HG02981 (cell line): ENCODE data around the gene GCSH.

ENCODE experiments used
- ATAC-seq: cut with Tn5 transposase; IDR thresholded peaks from one replicate; pipeline ENCODE4 v1.9.1; 2021; ENCODE audit warnings: mild to moderate bottlenecking, moderate library complexity; ENCODE audit not compliant: unreplicated experiment

Gene GCSH

DNA sequence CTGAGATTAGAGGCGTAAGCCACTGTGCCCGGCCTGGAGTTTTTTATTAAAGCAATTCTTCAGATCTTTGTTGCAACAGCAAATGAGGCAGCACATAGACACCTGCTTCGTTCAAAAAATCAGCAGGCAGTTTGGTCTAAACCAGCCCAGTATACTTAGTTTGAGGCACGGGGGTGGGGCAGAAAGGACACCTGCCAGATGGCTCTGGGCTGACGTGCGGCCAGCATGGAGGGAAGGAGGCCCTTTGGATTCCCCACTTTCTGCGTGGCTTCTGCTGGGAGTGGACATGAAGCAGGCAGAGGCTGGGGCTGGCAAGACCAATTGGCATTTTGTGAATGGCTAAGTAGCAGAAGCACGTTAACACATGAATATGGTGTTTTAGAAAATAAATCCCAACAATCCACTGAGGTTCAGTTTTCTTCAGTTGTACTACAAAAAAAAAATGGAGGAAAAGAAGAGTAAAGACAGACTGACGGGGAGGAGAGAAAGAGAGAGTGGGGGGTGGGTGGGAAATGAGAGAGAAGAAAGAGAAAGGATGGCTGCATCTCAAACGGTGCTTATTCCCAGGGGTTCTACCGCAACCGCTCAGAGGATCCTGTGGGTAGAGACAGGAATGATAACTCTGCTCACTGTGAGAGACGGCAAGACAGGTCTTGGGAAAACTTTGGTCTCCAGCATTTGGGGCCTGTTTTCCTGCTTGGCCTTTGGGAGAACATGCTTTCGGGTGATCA is 35.5 kb downstream of the GCSH start:
- no peak for ATAC-seq

DNA sequence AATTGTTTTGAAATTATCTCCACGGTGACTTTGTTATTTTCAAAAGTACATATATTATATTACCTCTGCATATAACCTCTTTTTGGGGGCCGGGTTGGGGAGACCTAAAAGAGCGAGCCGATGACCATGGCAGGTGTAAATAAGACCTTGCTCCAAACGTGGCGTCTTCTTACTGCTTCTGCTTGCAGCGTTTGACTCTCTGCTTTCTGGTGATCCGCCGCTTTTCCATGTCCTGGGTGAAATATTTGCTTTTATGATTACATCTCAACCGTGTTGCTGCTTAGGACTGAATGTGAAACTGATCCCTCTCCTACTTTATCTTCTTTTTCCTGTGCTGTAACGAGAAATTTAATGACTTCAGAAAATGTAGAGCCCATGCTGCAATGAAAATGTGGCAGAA is 42.4 kb downstream of the GCSH start:
- no peak for ATAC-seq

DNA sequence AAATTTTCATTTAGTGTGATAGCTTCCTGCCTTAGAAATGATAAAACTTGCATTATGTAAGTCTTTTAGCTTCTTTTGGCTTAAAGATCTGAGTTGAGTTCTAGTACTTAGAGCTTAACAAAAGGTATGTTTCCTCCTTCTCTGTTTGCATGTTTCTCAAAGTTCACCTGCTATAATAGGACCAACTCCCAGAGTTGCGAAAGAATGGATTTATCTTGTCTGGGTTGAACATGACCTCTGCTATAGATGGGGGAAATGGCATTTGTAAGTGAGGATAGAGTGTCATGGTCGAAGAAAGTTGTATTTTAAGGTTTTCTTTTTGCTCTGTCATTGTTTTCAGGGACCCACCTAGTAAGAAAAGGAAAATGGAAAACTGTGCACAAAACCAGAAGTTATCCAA is 53.4 kb downstream of the GCSH start:
- ATAC-seq: no peak

DNA sequence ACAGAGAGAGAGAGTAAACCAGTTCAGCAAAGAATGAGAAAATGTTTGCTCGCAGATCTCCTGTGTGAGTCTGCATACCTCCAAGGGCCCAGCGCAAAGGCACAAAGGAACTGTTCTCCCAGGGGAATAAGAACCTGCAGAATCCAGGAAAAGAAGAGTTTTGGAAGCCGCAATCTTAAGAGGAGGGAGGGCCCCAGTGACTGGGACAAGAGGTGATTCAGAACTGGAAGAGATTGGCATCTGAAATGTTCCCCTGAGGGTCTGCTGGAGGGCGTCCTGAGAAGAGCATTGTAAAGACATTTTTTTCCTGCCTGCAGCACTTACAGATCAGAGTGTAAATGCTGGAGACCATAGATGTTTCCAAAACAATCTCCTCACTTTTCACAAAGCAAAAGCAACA is 54.5 kb downstream of the GCSH start:
- no peak for ATAC-seq

DNA sequence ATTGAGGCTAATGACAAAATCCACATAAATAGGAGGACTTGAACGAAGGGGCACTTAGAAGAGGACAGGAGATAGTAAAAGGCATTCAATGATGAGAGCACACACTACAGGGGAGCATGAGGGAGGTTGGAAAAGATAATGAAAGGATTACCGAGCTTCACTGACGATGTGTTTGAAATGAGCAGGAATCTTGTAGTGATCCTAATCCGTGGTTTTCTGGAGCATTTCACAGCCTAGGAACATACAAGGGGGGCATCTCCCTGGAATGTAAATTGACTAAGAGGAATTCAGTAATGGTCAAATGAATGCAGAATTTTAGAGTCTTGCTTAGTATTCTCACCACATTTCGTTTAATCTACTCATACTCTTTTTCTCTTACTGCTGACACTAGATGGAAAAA is 55.4 kb downstream of the GCSH start:
- no peak for ATAC-seq

DNA sequence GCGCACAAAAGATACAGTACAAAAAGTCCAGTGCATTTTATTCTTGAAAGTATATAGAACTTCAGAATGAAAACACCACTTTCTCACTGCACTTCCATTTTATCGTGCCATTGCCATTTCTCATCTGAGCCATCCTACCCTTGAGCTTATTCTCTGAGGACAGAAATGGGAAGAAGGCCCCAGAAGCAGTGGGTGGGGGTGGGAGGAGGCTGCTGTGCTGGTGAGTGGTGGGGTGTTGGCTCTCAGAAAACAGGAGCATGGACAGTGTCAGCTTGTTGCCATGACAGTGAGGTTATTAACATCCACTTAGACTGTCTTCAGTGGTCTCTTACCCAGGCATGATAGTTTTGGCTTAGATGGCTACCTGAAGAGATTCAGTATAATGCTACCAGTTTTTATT is 56.1 kb downstream of the GCSH start:
- no peak for ATAC-seq

DNA sequence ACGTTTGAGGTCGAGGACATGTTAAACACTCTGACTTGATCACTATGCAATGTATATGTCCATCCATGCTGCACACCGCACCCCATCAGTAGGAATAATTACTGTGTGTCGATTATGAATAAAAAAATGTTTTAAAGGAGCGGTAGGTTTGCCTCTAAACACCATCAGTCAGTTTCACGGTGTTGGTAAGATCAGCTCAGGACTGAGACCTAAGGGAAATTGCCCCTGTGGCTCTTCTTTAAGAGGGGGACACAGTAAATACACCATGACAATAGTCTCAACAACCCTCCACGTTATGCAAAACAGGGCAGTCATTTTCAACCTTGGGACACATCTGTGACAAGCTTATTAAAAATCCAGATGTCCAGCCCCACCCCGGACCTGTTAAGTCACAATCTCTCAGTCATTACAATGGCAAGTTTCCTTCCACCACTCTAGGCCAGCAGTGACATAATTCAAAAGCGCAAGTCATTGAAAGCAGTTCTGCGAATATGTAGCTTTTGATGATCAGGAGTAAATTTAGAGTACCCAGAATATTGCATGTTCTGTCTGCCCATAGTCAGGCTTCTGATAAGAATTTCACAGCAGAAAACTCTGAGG is 59.3 kb downstream of the GCSH start:
- no peak for ATAC-seq

DNA sequence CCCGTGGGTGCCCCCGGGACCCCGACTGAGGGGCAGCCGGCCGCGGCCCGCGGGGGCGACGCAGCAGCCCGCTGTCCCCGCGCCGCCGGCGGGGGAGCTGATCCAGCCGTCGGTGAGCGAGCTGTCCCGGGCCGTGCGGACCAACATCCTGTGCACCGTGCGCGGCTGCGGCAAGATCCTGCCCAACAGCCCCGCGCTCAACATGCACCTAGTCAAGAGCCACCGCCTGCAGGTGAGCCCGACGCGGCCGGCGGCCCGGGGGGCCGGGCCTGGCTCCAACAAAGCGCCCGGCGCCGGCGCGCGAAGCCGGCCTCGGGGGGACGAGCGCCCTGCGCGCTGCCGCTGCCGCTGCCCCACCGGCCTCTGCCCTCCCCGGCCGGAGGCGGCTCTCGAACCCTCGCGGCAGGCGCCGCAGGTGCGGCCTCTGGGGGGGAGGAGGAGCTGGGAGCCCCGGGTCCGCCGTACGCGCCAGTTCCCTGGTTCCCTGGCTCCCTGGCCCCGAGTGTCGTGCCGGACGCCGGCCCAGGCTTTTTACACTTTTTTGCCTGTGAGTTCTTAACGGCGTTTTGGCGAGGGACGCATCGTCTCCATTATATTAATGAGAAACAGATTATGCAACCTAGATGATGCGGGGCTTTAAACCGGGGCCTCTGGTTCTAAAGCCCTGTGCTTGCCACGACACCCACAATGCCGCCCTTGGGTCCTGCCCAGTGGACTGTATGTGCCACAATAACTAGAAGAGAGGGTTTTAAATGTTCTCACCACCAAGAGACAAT is 60.0 kb downstream of the GCSH start:
- ATAC-seq: peak; percentile 53

DNA sequence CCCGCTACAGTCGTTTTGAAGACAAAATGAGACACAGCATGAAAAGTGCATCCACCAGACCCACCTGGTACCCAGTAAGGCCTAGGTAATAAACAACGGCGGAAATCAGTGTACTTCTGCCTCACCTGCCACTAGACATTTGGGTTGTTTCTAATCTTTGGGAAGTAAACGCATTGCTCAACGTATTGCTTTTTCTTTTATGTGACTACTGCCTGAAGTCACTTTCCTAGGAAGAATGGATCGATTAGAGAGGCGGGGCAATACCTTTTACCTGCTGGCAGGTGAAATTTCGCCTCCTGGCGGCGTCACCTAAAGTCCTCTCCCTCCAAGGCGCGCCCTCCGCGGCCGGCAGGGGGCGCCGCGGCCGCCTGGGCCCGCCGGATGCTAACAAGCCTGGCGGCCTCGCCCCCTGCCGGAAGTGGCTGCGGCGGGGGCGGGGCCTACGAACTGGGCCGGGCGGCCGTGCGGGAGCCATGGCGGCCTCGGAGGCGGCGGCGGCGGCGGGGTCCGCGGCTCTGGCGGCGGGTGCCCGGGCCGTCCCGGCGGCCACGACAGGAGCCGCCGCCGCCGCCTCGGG is 60.7 kb downstream of the GCSH start, which contains the start of gene ATMIN:
ATMIN (plus strand) TSS at position 445 of the 577 bp plus-strand sequence; CDS start at position 474, 29 bp downstream.
- ATAC-seq: peak; percentile 86
